SK-N-SH (cell line): ENCODE results near the gene FSD1. TPM values are rescaled to one million over a fixed set of nuclear protein-coding genes. Genes with fewer than 3 reads are reported as not detected.

ENCODE experiments used
- CTCF ChIA-PET: fragments of 300-600, 350-600 bp; formaldehyde crosslinking; extraction: SDS; loops from one replicate; lab custom pipeline; 2021; lab: Yijun Ruan, JAX
- POLR2A ChIA-PET: fragments of 350-600 bp; sonication (Branson Sonifier 250); formaldehyde crosslinking; extraction: SDS; loops from one replicate; lab custom pipeline; 2020; ENCODE audit warnings: antibody characterized with exemption, inconsistent platforms; lab: Yijun Ruan, JAX
- DNase-seq: peaks from one replicate; pipeline ENCODE4 v3.0.0; 2012
- H2AFZ ChIP-seq: fragments of 200-600 bp; sonication (generic); 2 replicates; pipeline ENCODE4 v1.8.1; 2016; ENCODE audit warnings: antibody characterized with exemption, mild to moderate bottlenecking, low read depth
- H3F3A ChIP-seq: fragments of 200-600 bp; sonication (generic); replicated peaks from 2 replicates; pipeline ENCODE3; 2016; ENCODE audit warnings: antibody characterized with exemption, mild to moderate bottlenecking; ENCODE audit not compliant: insufficient read depth
- H3K27ac ChIP-seq, 2 experiments: fragments of 200-500 bp in 1 of 2; fragments of 200-600 bp in 1 of 2; sonication (Bioruptor generic) in 1 of 2; sonication (generic), shearing (Covaris generic) in 1 of 2; 2 replicates each; pipeline versions ENCODE4 v1.5.1 to v1.6.1; 2014 to 2016; ENCODE audit warnings: low read depth in 2 of 2, inconsistent platforms in 1 of 2, low read length in 1 of 2, mild to moderate bottlenecking in 1 of 2, mixed read lengths in 1 of 2
- H3K27me3 ChIP-seq: fragments of 200-600 bp; sonication (generic), shearing (Covaris generic); 2 replicates; pipeline ENCODE4 v1.6.1; 2016; ENCODE audit warnings: mixed run types; ENCODE audit not compliant: insufficient read depth
- H3K36me3 ChIP-seq, 2 experiments: fragments of 200-500 bp in 1 of 2; fragments of 200-600 bp in 1 of 2; sonication (Bioruptor generic) in 1 of 2; sonication (generic) in 1 of 2; replicated peaks in 1 of 2; 2 replicates each; pipeline versions ENCODE3 to v1.5.1; 2014 to 2016; ENCODE audit warnings: low read length in 1 of 2, mild to moderate bottlenecking in 1 of 2; ENCODE audit not compliant: insufficient read depth in 2 of 2, control insufficient read depth in 1 of 2
- H3K4me1 ChIP-seq, 2 experiments: fragments of 200-500 bp in 1 of 2; fragments of 200-600 bp in 1 of 2; sonication (Bioruptor generic) in 1 of 2; sonication (generic), shearing (Covaris generic) in 1 of 2; 2 replicates each; pipeline versions ENCODE4 v1.5.1 to v1.6.1; 2014 to 2016; ENCODE audit warnings: low read depth in 1 of 2, low read length in 1 of 2, mixed run types in 1 of 2; ENCODE audit not compliant: insufficient read depth in 2 of 2, control insufficient read depth in 1 of 2
- H3K4me2 ChIP-seq: fragments of 200-600 bp; sonication (generic), shearing (Covaris generic); 2 replicates; pipeline ENCODE4 v1.6.1; 2017; ENCODE audit warnings: mixed run types
- H3K4me3 ChIP-seq, 2 experiments: fragments of 200-500 bp in 1 of 2; fragments of 200-600 bp in 1 of 2; sonication (Bioruptor generic) in 1 of 2; sonication (generic), shearing (Covaris generic) in 1 of 2; 2 replicates each; pipeline versions ENCODE4 v1.5.1 to v1.8.1; 2014 to 2016; ENCODE audit warnings: low read depth in 2 of 2, inconsistent platforms in 1 of 2, low read length in 1 of 2, mild to moderate bottlenecking in 1 of 2, mixed read lengths in 1 of 2, moderate library complexity in 1 of 2
- H3K79me2 ChIP-seq: fragments of 200-600 bp; sonication (generic); 2 replicates; pipeline ENCODE4 v1.8.1; 2017; ENCODE audit warnings: mild to moderate bottlenecking; ENCODE audit not compliant: insufficient read depth
- H3K9ac ChIP-seq: fragments of 200-600 bp; sonication (generic); 2 replicates; pipeline ENCODE4 v1.6.1; 2017; ENCODE audit warnings: mixed run types
- H3K9me2 ChIP-seq: fragments of 200-600 bp; sonication (generic); 2 replicates; pipeline ENCODE4 v1.6.1; 2017; ENCODE audit warnings: mixed run types
- H3K9me3 ChIP-seq: fragments of 200-600 bp; sonication (generic); 2 replicates; pipeline ENCODE4 v1.6.1; 2017; ENCODE audit warnings: mixed run types, mild to moderate bottlenecking, moderate library complexity
- H4K20me1 ChIP-seq: fragments of 200-600 bp; sonication (generic); 2 replicates; pipeline ENCODE4 v1.6.1; 2017; ENCODE audit warnings: mild to moderate bottlenecking, mixed run types; ENCODE audit not compliant: insufficient read depth
- CHD2 ChIP-seq: fragments of 150-350 bp; IDR thresholded peaks from 2 replicates; pipeline ENCODE4 v1.6.1; 2018; ENCODE audit warnings: low read length; ENCODE audit not compliant: partially characterized antibody
- CTCF ChIP-seq: fragments of 200-600 bp; sonication (generic); IDR thresholded peaks from 2 replicates; pipeline ENCODE4 v1.6.1; 2017; ENCODE audit warnings: antibody characterized with exemption, mild to moderate bottlenecking, moderate library complexity
- EP300 ChIP-seq, 2 experiments: IDR thresholded peaks; 2 replicates each; pipeline versions ENCODE4 v1.4.0 to v1.6.1; 2012; ENCODE audit warnings: borderline replicate concordance in 1 of 2, low read depth in 1 of 2, low read length in 1 of 2
- EZH2phosphoT487 ChIP-seq: fragments of 200-600 bp; sonication (generic); IDR thresholded peaks from 2 replicates; pipeline ENCODE4 v1.6.1; 2017; ENCODE audit warnings: low read depth, mixed run types, mild to moderate bottlenecking, antibody characterized with exemption, moderate library complexity, borderline replicate concordance
- GATA2 ChIP-seq: sonication (generic); formaldehyde crosslinking; IDR thresholded peaks from 2 replicates; pipeline ENCODE4 v1.5.0; 2020; ENCODE audit warnings: mild to moderate bottlenecking, missing genetic modification reagents
- JUND ChIP-seq: IDR thresholded peaks from 2 replicates; pipeline ENCODE4 v1.4.0; 2012
- MEF2A ChIP-seq: IDR thresholded peaks from 2 replicates; pipeline ENCODE4 v1.4.0; 2012; ENCODE audit warnings: low read depth, borderline replicate concordance
- NFIC ChIP-seq: IDR thresholded peaks from 2 replicates; pipeline ENCODE4 v1.4.0; 2012; ENCODE audit warnings: borderline replicate concordance
- NRF1 ChIP-seq: IDR thresholded peaks from 2 replicates; pipeline ENCODE4 v1.6.1; 2012; ENCODE audit warnings: low read depth, mild to moderate bottlenecking, low read length
- RAD21 ChIP-seq: IDR thresholded peaks from 2 replicates; pipeline ENCODE4 v1.6.1; 2012; ENCODE audit warnings: mild to moderate bottlenecking, low read length
- RFX5 ChIP-seq: IDR thresholded peaks from 2 replicates; pipeline ENCODE4 v1.6.1; 2012; ENCODE audit warnings: mild to moderate bottlenecking, improper control_type of control experiment, low read length
- SIN3A ChIP-seq: IDR thresholded peaks from 2 replicates; pipeline ENCODE4 v1.6.1; 2012; ENCODE audit warnings: low read depth, mild to moderate bottlenecking, low read length, moderate library complexity, borderline replicate concordance
- TAF1 ChIP-seq: IDR thresholded peaks from 2 replicates; pipeline ENCODE4 v1.6.1; 2012; ENCODE audit warnings: low read depth, mild to moderate bottlenecking, low read length, moderate library complexity, borderline replicate concordance
- TCF12 ChIP-seq: IDR thresholded peaks from 2 replicates; pipeline ENCODE4 v1.4.0; 2012
- WGBS: methylation state at CpG from one replicate; pipeline ENCODE4 v1.1.6; 2017; ENCODE audit warnings: low lambda C conversion rate; 5-methylcytosine and 5-hydroxymethylcytosine counted together
- polyA plus RNA-seq, 3 experiments: library from polyadenylated mRNA; depleted of rRNA; stranded (reverse); fragments of >200 nt; gene quantifications; 2 replicates each; pipeline ENCODE4 v1.2.3, GENCODE V29; 2012
- TF ChIP-seq, protein P1 (sequence below): IDR thresholded peaks from 2 replicates; pipeline ENCODE4 v1.6.1; 2012; ENCODE audit warnings: mild to moderate bottlenecking, low read depth, low read length, moderate library complexity
- TF ChIP-seq, protein P2 (sequence below): IDR thresholded peaks from 2 replicates; pipeline ENCODE4 v1.4.0; 2012; ENCODE audit warnings: low read depth, borderline replicate concordance
- TF ChIP-seq, protein P3 (sequence below): IDR thresholded peaks from 2 replicates; pipeline ENCODE4 v1.4.0; 2012; ENCODE audit warnings: low read depth

Gene FSD1
- polyA plus RNA-seq, 1 of the 3 experiments (the other 2 are of a cell fraction) = 49.0 TPM

- WGBS = 82% methylated on average over 15 of the region's 27 CpGs
- H3K27ac ChIP-seq = no peak overlapping the region
- POLR2A ChIA-PET = interaction anchor here (0.9 kb wide), 1 partner anchor 20 kb away, joined by 3 read pairs; no protein-coding TSS in a partner anchor
These were observed 6.2 kb upstream of the FSD1 start for GRCh38 chr19:4297901-4298809.

DNA sequence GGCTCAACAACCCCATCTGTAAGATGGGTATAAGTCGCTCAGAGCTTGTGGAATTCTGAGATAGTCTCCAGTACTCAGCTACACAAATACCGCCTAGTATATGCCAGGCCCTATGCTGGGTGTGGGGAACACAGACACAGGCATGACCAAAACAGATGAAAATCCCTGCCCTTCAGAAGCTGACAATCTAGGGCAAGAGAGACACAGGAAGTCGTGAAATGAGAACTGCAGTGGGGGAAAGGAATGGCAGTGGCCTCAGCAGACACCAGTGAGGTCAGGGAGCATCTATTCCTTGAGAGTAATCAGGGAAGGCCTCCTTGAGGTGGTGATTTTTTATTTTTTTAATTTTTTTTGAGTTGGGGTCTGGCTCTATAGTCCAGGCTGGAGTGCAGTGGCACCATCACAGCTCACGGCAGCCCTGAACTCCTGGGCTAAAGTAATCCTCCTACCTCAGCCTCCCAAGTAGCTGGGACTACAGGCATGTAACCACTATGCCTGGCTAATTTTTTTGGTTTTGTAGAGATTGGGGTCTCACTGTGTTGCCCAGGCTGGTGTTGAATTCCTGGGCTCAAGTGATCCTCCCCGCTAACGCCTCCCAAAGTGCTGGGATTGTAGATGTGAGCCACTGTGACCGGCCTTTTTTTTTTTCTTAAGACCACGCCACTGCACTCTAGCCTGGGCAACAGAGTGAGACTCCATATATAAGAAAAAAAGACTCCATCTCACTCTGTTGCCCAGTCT is 5.4 kb upstream of the FSD1 start:
- POLR2A ChIA-PET = no interaction called here
- CTCF ChIA-PET = interaction anchor here (0.8 kb wide), 1 partner anchor 31 kb away, joined by 3 read pairs; no protein-coding TSS in a partner anchor
- WGBS = 85% methylated on average over 8 of the region's 8 CpGs
- TF ChIP-seq RFX5 (no peak), EP300 (IDR thresholded peaks at IDR 0.05; ENCODE audit: borderline replicate concordance in 1 of 2, low read depth in 1 of 2, low read length in 1 of 2) (no peak), MEF2A (no peak), CHD2 (no peak), SIN3A (no peak), TCF12 (no peak), NFIC (no peak), CTCF (no peak), GATA2 (CRISPR knock-in tag) (no peak), RAD21 (no peak), NRF1 (no peak), JUND (no peak), EZH2phosphoT487 (no peak)
- TF ChIP-seq, protein P1, sequence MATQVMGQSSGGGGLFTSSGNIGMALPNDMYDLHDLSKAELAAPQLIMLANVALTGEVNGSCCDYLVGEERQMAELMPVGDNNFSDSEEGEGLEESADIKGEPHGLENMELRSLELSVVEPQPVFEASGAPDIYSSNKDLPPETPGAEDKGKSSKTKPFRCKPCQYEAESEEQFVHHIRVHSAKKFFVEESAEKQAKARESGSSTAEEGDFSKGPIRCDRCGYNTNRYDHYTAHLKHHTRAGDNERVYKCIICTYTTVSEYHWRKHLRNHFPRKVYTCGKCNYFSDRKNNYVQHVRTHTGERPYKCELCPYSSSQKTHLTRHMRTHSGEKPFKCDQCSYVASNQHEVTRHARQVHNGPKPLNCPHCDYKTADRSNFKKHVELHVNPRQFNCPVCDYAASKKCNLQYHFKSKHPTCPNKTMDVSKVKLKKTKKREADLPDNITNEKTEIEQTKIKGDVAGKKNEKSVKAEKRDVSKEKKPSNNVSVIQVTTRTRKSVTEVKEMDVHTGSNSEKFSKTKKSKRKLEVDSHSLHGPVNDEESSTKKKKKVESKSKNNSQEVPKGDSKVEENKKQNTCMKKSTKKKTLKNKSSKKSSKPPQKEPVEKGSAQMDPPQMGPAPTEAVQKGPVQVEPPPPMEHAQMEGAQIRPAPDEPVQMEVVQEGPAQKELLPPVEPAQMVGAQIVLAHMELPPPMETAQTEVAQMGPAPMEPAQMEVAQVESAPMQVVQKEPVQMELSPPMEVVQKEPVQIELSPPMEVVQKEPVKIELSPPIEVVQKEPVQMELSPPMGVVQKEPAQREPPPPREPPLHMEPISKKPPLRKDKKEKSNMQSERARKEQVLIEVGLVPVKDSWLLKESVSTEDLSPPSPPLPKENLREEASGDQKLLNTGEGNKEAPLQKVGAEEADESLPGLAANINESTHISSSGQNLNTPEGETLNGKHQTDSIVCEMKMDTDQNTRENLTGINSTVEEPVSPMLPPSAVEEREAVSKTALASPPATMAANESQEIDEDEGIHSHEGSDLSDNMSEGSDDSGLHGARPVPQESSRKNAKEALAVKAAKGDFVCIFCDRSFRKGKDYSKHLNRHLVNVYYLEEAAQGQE = no peak
- TF ChIP-seq, protein P2, sequence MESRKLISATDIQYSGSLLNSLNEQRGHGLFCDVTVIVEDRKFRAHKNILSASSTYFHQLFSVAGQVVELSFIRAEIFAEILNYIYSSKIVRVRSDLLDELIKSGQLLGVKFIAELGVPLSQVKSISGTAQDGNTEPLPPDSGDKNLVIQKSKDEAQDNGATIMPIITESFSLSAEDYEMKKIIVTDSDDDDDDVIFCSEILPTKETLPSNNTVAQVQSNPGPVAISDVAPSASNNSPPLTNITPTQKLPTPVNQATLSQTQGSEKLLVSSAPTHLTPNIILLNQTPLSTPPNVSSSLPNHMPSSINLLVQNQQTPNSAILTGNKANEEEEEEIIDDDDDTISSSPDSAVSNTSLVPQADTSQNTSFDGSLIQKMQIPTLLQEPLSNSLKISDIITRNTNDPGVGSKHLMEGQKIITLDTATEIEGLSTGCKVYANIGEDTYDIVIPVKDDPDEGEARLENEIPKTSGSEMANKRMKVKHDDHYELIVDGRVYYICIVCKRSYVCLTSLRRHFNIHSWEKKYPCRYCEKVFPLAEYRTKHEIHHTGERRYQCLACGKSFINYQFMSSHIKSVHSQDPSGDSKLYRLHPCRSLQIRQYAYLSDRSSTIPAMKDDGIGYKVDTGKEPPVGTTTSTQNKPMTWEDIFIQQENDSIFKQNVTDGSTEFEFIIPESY = no peak
- TF ChIP-seq, protein P3, sequence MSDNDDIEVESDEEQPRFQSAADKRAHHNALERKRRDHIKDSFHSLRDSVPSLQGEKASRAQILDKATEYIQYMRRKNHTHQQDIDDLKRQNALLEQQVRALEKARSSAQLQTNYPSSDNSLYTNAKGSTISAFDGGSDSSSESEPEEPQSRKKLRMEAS = no peak

More at GRCh38 chr19:4297901-4298809, 6.2 kb upstream of the FSD1 start:
- H2AFZ ChIP-seq = no peak overlapping the region
- no peaks in the 10 kb centered on the region for H4K20me1 ChIP-seq
- no peak overlapping the region for H3K4me2 ChIP-seq
- TF ChIP-seq TAF1 = no peak
- H3K36me3 ChIP-seq = no peaks in the 10 kb centered on the region
- no peaks in the 10 kb centered on the region for H3K27me3 ChIP-seq
- H3K4me1 ChIP-seq = peaks cover 0 to 19% of the 10 kb centered on the region in 2 experiments; a peak in 1 of 4 replicates
- H3K9ac ChIP-seq = no peak overlapping the region
- CTCF ChIA-PET = interaction anchor here (0.8 to 2.5 kb wide), 2 partner anchors 30 to 31 kb away, joined by 3 to 12 read pairs; no protein-coding TSS in a partner anchor
- no peaks in the 10 kb centered on the region for H3K79me2 ChIP-seq
- no peaks in the 10 kb centered on the region for H3K9me3 ChIP-seq
- no peak for DNase-seq
- H3F3A ChIP-seq = no peaks in the 10 kb centered on the region
- no peak overlapping the region for H3K4me3 ChIP-seq
- H3K9me2 ChIP-seq = no peaks in the 10 kb centered on the region

More for the DNA sequence above, 5.4 kb upstream of the FSD1 start:
- Histone ChIP-seq H3K4me3 (no peak overlapping the region), H3K36me3 (no peaks in the 10 kb centered on the region), H3K27me3 (no peaks in the 10 kb centered on the region), H3K79me2 (no peaks in the 10 kb centered on the region), H3K27ac (no peak overlapping the region), H3K4me2 (no peak overlapping the region), H3K9me3 (no peaks in the 10 kb centered on the region), H3K9me2 (no peaks in the 10 kb centered on the region), H3F3A (no peaks in the 10 kb centered on the region), H4K20me1 (no peaks in the 10 kb centered on the region), H3K4me1 (peaks cover 0 to 19% of the 10 kb centered on the region in 2 experiments; a peak in 1 of 4 replicates), H3K9ac (no peak overlapping the region), H2AFZ (no peak overlapping the region)
- DNase-seq = no peak
